Measurements from ENCODE around the gene ITGB8.

GRCh38 chr7:20449176-20449575 lies 118.5 kb downstream of the ITGB8 start:
- TF ChIP-seq POLR2AphosphoS5 (IDR thresholded peaks at IDR 0.05; ENCODE audit: low read depth, low read length), result no peak
- no peak for TF ChIP-seq EZH2 (IDR thresholded peaks at IDR 0.05)
- TF ChIP-seq, protein P1, sequence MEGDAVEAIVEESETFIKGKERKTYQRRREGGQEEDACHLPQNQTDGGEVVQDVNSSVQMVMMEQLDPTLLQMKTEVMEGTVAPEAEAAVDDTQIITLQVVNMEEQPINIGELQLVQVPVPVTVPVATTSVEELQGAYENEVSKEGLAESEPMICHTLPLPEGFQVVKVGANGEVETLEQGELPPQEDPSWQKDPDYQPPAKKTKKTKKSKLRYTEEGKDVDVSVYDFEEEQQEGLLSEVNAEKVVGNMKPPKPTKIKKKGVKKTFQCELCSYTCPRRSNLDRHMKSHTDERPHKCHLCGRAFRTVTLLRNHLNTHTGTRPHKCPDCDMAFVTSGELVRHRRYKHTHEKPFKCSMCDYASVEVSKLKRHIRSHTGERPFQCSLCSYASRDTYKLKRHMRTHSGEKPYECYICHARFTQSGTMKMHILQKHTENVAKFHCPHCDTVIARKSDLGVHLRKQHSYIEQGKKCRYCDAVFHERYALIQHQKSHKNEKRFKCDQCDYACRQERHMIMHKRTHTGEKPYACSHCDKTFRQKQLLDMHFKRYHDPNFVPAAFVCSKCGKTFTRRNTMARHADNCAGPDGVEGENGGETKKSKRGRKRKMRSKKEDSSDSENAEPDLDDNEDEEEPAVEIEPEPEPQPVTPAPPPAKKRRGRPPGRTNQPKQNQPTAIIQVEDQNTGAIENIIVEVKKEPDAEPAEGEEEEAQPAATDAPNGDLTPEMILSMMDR (IDR thresholded peaks at IDR 0.05 in 2 of 3, conservative IDR thresholded peaks at IDR 0.05 in 1 of 3; ENCODE audit: borderline replicate concordance in 1 of 3, insufficient read depth in 1 of 3, low read depth in 2 of 3, low read length in 2 of 3), result no peak
- TF ChIP-seq MAX (IDR thresholded peaks at IDR 0.05), result no peak
